Erythroblast (primary cell): ENCODE results near the gene PDE4D.

ENCODE experiments used
- GATA1 ChIP-seq: IDR thresholded peaks from 2 replicates; pipeline ENCODE4 v1.6.1; 2011; ENCODE audit warnings: low read depth, mild to moderate bottlenecking, control low read depth, low read length, moderate library complexity
- POLR2A ChIP-seq: IDR thresholded peaks from 2 replicates; pipeline ENCODE4 v1.6.1; 2011; ENCODE audit warnings: mild to moderate bottlenecking, low read length

- TF ChIP-seq POLR2A (no peak), GATA1 (no peak)
Observed at GRCh38 chr5:58986281-58986680, 907.2 kb downstream of the PDE4D start.
